Measurements from ENCODE around the gene AGBL4. TPM values are rescaled to one million over a fixed set of nuclear protein-coding genes. Genes with fewer than 3 reads are reported as not detected.

AGBL4 gene
- total RNA-seq, 1 experiment from 2014 or later, result not detected

DNA sequence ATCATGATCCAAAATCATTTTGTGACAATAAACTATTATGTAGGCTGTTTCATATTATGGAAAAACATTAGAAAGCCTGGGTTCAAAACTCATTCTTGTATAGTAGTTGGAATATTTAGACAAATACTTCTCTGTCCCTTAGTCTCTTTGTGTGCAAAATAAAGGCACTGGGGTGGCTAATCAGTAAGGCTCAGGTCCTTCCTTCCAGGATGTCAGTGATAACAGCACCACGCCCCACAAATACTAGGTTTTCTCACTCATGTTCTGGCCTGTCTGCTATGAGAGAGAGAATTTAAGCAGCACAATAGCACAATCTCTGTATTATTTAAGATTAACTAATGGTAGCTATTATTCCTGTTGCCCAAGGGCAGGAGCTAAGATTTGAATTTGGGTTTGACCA lies 788.8 kb downstream of the AGBL4 start:
- intact Hi-C loops (cut with micrococcal nuclease), result no loop called here
- no peak for ATAC-seq
- ChIA-PET CTCF (no interaction called here), RAD21 (ENCODE audit: low non-redundant PET in 1 of 2, low total read pairs in 2 of 2, uncharacterized antibody in 2 of 2, unreplicated experiment in 2 of 2) (no interaction called here), POLR2A (no interaction called here)
- BruUV-seq (replicated peaks), result no TSS peak
- Histone ChIP-seq H3K9ac (ENCODE audit: low read length) (no peak overlapping the region), H3K9me3 (ENCODE audit: control insufficient read depth in 1 of 2, insufficient read depth in 1 of 2, low read depth in 1 of 2, low read length in 2 of 2) (peaks cover 0 to 6% of the 10 kb centered on the region in 2 experiments; a peak in 3 of 4 replicates), H3K4me2 (ENCODE audit: low read length) (no peak overlapping the region), H3K9me2 (ENCODE audit: insufficient read depth) (no peaks in the 10 kb centered on the region), H3K4me3 (replicated peaks in 1 of 2; ENCODE audit: low read depth in 1 of 2, low read length in 2 of 2) (no peak overlapping the region), H3K79me2 (ENCODE audit: insufficient read depth, low read length) (no peaks in the 10 kb centered on the region), H2AFZ (ENCODE audit: low read depth, low read length, poor library complexity, severe bottlenecking) (no peak overlapping the region), H3K4me1 (ENCODE audit: control insufficient read depth in 1 of 2, insufficient read depth in 2 of 2, low read length in 2 of 2) (no peaks in the 10 kb centered on the region), H3K36me3 (ENCODE audit: control insufficient read depth in 1 of 2, insufficient read depth in 2 of 2, low read length in 2 of 2) (no peaks in the 10 kb centered on the region), H3K27ac (ENCODE audit: low read depth, low read length) (no peak overlapping the region), H3K27me3 (ENCODE audit: insufficient read depth, low read length) (no peaks in the 10 kb centered on the region), H4K20me1 (ENCODE audit: insufficient read depth) (no peaks in the 10 kb centered on the region)
- TF ChIP-seq, protein P1, sequence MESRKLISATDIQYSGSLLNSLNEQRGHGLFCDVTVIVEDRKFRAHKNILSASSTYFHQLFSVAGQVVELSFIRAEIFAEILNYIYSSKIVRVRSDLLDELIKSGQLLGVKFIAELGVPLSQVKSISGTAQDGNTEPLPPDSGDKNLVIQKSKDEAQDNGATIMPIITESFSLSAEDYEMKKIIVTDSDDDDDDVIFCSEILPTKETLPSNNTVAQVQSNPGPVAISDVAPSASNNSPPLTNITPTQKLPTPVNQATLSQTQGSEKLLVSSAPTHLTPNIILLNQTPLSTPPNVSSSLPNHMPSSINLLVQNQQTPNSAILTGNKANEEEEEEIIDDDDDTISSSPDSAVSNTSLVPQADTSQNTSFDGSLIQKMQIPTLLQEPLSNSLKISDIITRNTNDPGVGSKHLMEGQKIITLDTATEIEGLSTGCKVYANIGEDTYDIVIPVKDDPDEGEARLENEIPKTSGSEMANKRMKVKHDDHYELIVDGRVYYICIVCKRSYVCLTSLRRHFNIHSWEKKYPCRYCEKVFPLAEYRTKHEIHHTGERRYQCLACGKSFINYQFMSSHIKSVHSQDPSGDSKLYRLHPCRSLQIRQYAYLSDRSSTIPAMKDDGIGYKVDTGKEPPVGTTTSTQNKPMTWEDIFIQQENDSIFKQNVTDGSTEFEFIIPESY (IDR thresholded peaks at IDR 0.05; ENCODE audit: extremely low read depth, insufficient replicate concordance, low read length), result no peak
- TF ChIP-seq ZNF274 (IDR thresholded peaks at IDR 0.05; ENCODE audit: low read depth, low read length) (no peak), YY1 (IDR thresholded peaks at IDR 0.05; ENCODE audit: extremely low read depth, insufficient replicate concordance, low read depth, low read length) (no peak), RAD21 (IDR thresholded peaks at IDR 0.05; ENCODE audit: low read depth) (no peak), SRF (IDR thresholded peaks at IDR 0.05; ENCODE audit: low read depth) (no peak), EZH2phosphoT487 (IDR thresholded peaks at IDR 0.05; ENCODE audit: borderline replicate concordance) (no peak), ZFX (IDR thresholded peaks at IDR 0.05) (no peak), POLR2A (IDR thresholded peaks at IDR 0.05; ENCODE audit: borderline replicate concordance, extremely low read depth, insufficient read depth, insufficient read length) (no peak), TCF7L2 (IDR thresholded peaks at IDR 0.05; ENCODE audit: borderline replicate concordance, extremely low read depth, insufficient read depth, insufficient read length) (no peak), CEBPB (IDR thresholded peaks at IDR 0.05; ENCODE audit: low read depth) (no peak), POLR2AphosphoS5 (IDR thresholded peaks at IDR 0.05; ENCODE audit: low read depth, low read length) (no peak), CBX3 (IDR thresholded peaks at IDR 0.05; ENCODE audit: low read depth) (no peak)
- TF ChIP-seq, protein P2, sequence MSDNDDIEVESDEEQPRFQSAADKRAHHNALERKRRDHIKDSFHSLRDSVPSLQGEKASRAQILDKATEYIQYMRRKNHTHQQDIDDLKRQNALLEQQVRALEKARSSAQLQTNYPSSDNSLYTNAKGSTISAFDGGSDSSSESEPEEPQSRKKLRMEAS (IDR thresholded peaks at IDR 0.05), result no peak
- TF ChIP-seq, protein P3, sequence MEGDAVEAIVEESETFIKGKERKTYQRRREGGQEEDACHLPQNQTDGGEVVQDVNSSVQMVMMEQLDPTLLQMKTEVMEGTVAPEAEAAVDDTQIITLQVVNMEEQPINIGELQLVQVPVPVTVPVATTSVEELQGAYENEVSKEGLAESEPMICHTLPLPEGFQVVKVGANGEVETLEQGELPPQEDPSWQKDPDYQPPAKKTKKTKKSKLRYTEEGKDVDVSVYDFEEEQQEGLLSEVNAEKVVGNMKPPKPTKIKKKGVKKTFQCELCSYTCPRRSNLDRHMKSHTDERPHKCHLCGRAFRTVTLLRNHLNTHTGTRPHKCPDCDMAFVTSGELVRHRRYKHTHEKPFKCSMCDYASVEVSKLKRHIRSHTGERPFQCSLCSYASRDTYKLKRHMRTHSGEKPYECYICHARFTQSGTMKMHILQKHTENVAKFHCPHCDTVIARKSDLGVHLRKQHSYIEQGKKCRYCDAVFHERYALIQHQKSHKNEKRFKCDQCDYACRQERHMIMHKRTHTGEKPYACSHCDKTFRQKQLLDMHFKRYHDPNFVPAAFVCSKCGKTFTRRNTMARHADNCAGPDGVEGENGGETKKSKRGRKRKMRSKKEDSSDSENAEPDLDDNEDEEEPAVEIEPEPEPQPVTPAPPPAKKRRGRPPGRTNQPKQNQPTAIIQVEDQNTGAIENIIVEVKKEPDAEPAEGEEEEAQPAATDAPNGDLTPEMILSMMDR (IDR thresholded peaks at IDR 0.05 in 2 of 3, conservative IDR thresholded peaks at IDR 0.05 in 1 of 3; ENCODE audit: borderline replicate concordance in 1 of 3, insufficient read depth in 1 of 3, low read depth in 2 of 3, low read length in 2 of 3), result no peak
- no peak for DNase-seq (ENCODE audit: low read depth, low spot score)

Data from HCT116 (cell line).